ENCODE results near the gene JAG1. TPM values are rescaled to one million over a fixed set of nuclear protein-coding genes. Genes with fewer than 3 reads are reported as not detected.

JAG1 gene
- total and polyA plus RNA-seq, 2 of the 4 experiments (the other 2 are of a cell fraction), result 10.2 to 22.6 TPM

DNA sequence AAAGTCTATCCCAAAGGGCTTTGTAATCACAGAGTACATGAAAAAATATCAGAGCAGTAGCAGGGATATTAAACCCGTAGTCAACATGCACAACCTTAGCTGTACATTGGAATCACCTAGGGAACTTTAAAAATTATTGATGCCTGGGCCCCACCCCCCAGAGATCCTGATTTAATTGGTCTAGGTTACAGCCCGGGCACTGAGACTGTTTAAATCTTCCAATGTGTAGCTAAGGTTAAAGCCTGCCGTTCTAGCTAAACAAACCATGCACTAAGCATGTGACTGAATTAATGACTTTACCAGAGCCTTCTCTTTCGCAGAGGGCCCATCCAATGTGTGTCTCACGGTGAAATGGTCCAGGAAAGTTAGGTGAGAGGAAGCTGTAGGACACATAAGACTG, 14.1 kb upstream of the JAG1 start:
- no peaks in the 10 kb centered on the region for H3K4me1 ChIP-seq (ENCODE audit: control insufficient read depth, insufficient read depth, low read length)
- no peak overlapping the region for H3K4me2 ChIP-seq (ENCODE audit: low read depth, low read length)
- H4K91ac ChIP-seq (ENCODE audit: insufficient read depth, low read depth, low read length), result no peak overlapping the region
- POLR2A ChIA-PET (ENCODE audit: unreplicated experiment), result no interaction called here
- H3K79me1 ChIP-seq (ENCODE audit: low read depth in 1 of 2, low read length in 2 of 2), result no peaks in the 10 kb centered on the region
- no peak overlapping the region for H3K14ac ChIP-seq (replicated peaks; ENCODE audit: low read depth, low read length)
- H3K9me3 ChIP-seq (ENCODE audit: control insufficient read depth, insufficient read depth, low read length), result no peaks in the 10 kb centered on the region
- no peaks in the 10 kb centered on the region; the same call in 1 of the 2 replicates for H3K27me3 ChIP-seq (ENCODE audit: control insufficient read depth, insufficient read depth, low read length)
- in situ Hi-C loops (cut with MboI; ENCODE audit: low sequenced_read_pairs) (no loop called here), intact Hi-C loops (cut with micrococcal nuclease) (no loop called here), dilution Hi-C loops (cut with HindIII; ENCODE audit: low sequenced_read_pairs, unreplicated experiment) (no loop called here)
- H3K36me3 ChIP-seq (ENCODE audit: control insufficient read depth, insufficient read depth, low read length), result no peaks in the 10 kb centered on the region
- H4K8ac ChIP-seq (ENCODE audit: low read depth in 2 of 2, low read length in 2 of 2), result no peak overlapping the region
- no peaks in the 10 kb centered on the region; the same call in 1 of the 2 replicates for H3K9me1 ChIP-seq (ENCODE audit: insufficient read depth, low read length)
- H2BK5ac ChIP-seq (ENCODE audit: low read depth, low read length, poor library complexity, severe bottlenecking), result no peak overlapping the region
- H2AK9ac ChIP-seq (replicated peaks; ENCODE audit: low read depth, low read length, poor library complexity), result no peak overlapping the region
- no peak overlapping the region for H3K9ac ChIP-seq (ENCODE audit: low read depth, low read length)
- TF ChIP-seq, protein P1, sequence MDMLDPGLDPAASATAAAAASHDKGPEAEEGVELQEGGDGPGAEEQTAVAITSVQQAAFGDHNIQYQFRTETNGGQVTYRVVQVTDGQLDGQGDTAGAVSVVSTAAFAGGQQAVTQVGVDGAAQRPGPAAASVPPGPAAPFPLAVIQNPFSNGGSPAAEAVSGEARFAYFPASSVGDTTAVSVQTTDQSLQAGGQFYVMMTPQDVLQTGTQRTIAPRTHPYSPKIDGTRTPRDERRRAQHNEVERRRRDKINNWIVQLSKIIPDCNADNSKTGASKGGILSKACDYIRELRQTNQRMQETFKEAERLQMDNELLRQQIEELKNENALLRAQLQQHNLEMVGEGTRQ (IDR thresholded peaks at IDR 0.05; ENCODE audit: low read depth, low read length), result no peak
- TF ChIP-seq POLR2A (IDR thresholded peaks at IDR 0.05; ENCODE audit: low read depth, low read length), result no peak
- no peak for TF ChIP-seq RAD21 (IDR thresholded peaks at IDR 0.05; ENCODE audit: low read length)
- no peak for TF ChIP-seq SMC3 (IDR thresholded peaks at IDR 0.05; ENCODE audit: low read depth, low read length)
- TF ChIP-seq, protein P2, sequence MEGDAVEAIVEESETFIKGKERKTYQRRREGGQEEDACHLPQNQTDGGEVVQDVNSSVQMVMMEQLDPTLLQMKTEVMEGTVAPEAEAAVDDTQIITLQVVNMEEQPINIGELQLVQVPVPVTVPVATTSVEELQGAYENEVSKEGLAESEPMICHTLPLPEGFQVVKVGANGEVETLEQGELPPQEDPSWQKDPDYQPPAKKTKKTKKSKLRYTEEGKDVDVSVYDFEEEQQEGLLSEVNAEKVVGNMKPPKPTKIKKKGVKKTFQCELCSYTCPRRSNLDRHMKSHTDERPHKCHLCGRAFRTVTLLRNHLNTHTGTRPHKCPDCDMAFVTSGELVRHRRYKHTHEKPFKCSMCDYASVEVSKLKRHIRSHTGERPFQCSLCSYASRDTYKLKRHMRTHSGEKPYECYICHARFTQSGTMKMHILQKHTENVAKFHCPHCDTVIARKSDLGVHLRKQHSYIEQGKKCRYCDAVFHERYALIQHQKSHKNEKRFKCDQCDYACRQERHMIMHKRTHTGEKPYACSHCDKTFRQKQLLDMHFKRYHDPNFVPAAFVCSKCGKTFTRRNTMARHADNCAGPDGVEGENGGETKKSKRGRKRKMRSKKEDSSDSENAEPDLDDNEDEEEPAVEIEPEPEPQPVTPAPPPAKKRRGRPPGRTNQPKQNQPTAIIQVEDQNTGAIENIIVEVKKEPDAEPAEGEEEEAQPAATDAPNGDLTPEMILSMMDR (conservative IDR thresholded peaks at IDR 0.05; ENCODE audit: low read depth, low read length), result no peak
- no peak for TF ChIP-seq MAZ (IDR thresholded peaks at IDR 0.05; ENCODE audit: borderline replicate concordance, low read depth, low read length)
- TF ChIP-seq MAFK (IDR thresholded peaks at IDR 0.05; ENCODE audit: low read depth, low read length), result no peak
- TF ChIP-seq CEBPB (IDR thresholded peaks at IDR 0.05; ENCODE audit: low read depth, low read length), result no peak
- TF ChIP-seq BHLHE40 (IDR thresholded peaks at IDR 0.05; ENCODE audit: low read depth, low read length), result no peak
- TF ChIP-seq FOS (IDR thresholded peaks at IDR 0.05; ENCODE audit: low read depth, low read length), result no peak
- no peak for TF ChIP-seq RFX5 (IDR thresholded peaks at IDR 0.05; ENCODE audit: low read depth, low read length)
- TF ChIP-seq NFE2L2 (IDR thresholded peaks at IDR 0.05; ENCODE audit: low read depth, low read length), result no peak
- TF ChIP-seq, protein P3, sequence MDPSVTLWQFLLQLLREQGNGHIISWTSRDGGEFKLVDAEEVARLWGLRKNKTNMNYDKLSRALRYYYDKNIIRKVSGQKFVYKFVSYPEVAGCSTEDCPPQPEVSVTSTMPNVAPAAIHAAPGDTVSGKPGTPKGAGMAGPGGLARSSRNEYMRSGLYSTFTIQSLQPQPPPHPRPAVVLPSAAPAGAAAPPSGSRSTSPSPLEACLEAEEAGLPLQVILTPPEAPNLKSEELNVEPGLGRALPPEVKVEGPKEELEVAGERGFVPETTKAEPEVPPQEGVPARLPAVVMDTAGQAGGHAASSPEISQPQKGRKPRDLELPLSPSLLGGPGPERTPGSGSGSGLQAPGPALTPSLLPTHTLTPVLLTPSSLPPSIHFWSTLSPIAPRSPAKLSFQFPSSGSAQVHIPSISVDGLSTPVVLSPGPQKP (IDR thresholded peaks at IDR 0.05; ENCODE audit: borderline replicate concordance, low read depth, low read length), result no peak
- no peak for TF ChIP-seq CHD1 (IDR thresholded peaks at IDR 0.05; ENCODE audit: low read depth, low read length)
- CTCF ChIA-PET, result interaction anchor here (1.6 kb wide), 1 partner anchor 13 kb away, joined by 7 read pairs; the partner anchor contains the start of gene JAG1
- no peak overlapping the region for H2AK5ac ChIP-seq (ENCODE audit: low read depth, low read length)
- no peak overlapping the region for H3K18ac ChIP-seq (ENCODE audit: low read depth, low read length)
- BruUV-seq (replicated peaks), result no TSS peak
- H2BK20ac ChIP-seq (ENCODE audit: low read depth, low read length), result no peak overlapping the region
- DNase-seq (no peak), ATAC-seq (ENCODE audit: low read depth) (no peak)
- H3K4ac ChIP-seq (ENCODE audit: low read depth, low read length), result no peak overlapping the region
- no peak overlapping the region for H2AFZ ChIP-seq (replicated peaks; ENCODE audit: low read length, poor library complexity)
- H3K23ac ChIP-seq (ENCODE audit: low read depth, low read length), result no peak overlapping the region; the same call in 1 of the 2 replicates
- no peaks in the 10 kb centered on the region for H4K20me1 ChIP-seq (ENCODE audit: insufficient read depth, low read length)
- no peak overlapping the region for H2BK120ac ChIP-seq (ENCODE audit: low read depth, low read length)
- no peak overlapping the region for H3K56ac ChIP-seq (ENCODE audit: extremely low read depth, insufficient read depth, low read length)
- no peak overlapping the region for H4K5ac ChIP-seq (ENCODE audit: low read depth, low read length)
- H2BK15ac ChIP-seq (ENCODE audit: low read depth, low read length), result no peak overlapping the region
- WGBS, 2 experiments (ENCODE audit: extremely low coverage in 2 of 2, insufficient read length in 1 of 2), result no CpG with 5 or more reads among the region's 5 CpGs
- no peak overlapping the region for H3K4me3 ChIP-seq (ENCODE audit: insufficient read depth, low read depth, low read length)
- no peak overlapping the region for H3K27ac ChIP-seq (ENCODE audit: insufficient read depth, low read length)

All from IMR-90 (cell line).